ENCODE results near the gene ZNF143.

Gene ZNF143

GRCh38 chr11:9575260-9576240 is 114.7 kb downstream of the ZNF143 start:
- no peak for DNase-seq (ENCODE audit: low read depth in 2 of 2)

- no peak for DNase-seq (ENCODE audit: low read depth in 2 of 2)
Observed at GRCh38 chr11:9576701-9577381, 116.0 kb downstream of the ZNF143 start.

GRCh38 chr11:9577556-9577955 is 116.7 kb downstream of the ZNF143 start:
- no peak for DNase-seq (ENCODE audit: low read depth in 2 of 2)

All from stimulated activated CD8-positive, alpha-beta memory T cell treated with anti-CD3 and anti-CD28 coated beads, Interleukin-2, amount 100 ng/mL, for 1 hour (primary cell).